Right cardiac atrium (tissue), 5 donors: Measurements from ENCODE around the gene ELMO1. TPM values are rescaled to one million over a fixed set of nuclear protein-coding genes. Genes with fewer than 3 reads are reported as not detected.

ENCODE experiments used
- ATAC-seq, 2 donors: fragments of 200-7000 bp; cut with Tn5 transposase; one replicate each; pipeline versions ENCODE4 v1.8.0 to v1.9.1; 2020; ENCODE audit warnings: moderate library complexity in 2 of 2, mild to moderate bottlenecking in 1 of 2
- DNase-seq, 3 donors: peaks; one replicate each; pipeline ENCODE4 v3.0.0-alpha.2; 2020
- H3K27ac ChIP-seq: one replicate; pipeline ENCODE4 v1.5.1; 2013; ENCODE audit warnings: mild to moderate bottlenecking, low read length, control low read depth, moderate library complexity
- H3K27me3 ChIP-seq: one replicate; pipeline ENCODE4 v1.6.1; 2013; ENCODE audit not compliant: control insufficient read depth, insufficient read depth
- H3K4me1 ChIP-seq: one replicate; pipeline ENCODE4 v1.6.1; 2013; ENCODE audit warnings: low read length; ENCODE audit not compliant: control insufficient read depth, insufficient read depth
- H3K4me3 ChIP-seq: one replicate; pipeline ENCODE4 v1.5.1; 2013; ENCODE audit warnings: low read length, control low read depth
- H3K9me3 ChIP-seq: one replicate; pipeline ENCODE4 v1.6.1; 2013; ENCODE audit warnings: low read length; ENCODE audit not compliant: control insufficient read depth
- WGBS: extraction: QIAGEN DNeasy Blood & Tissue Kit; methylation state at CpG from one replicate; pipeline ENCODE4 v1.1.7; 2013; 5-methylcytosine and 5-hydroxymethylcytosine counted together
- intact Hi-C, 4 donors: fragments of 100-400 bp; cut with DNase I; formaldehyde crosslinking; loops; one replicate each; pipeline versions ENCODE4 v1.11.0 to v1.14.0; 2022 to 2023
- polyA plus RNA-seq: library from polyadenylated mRNA; stranded (reverse); fragments of 200-250 nt; gene quantifications from one replicate; pipeline ENCODE4 v1.2.3, GENCODE V29; 2013
- total RNA-seq, 4 donors: library from RNA; stranded (reverse); fragmentation: NEBNext Ultra II Directional; extraction: Animal tissue kit (Norgen Biotek cat#: 25700); gene quantifications; one replicate each; pipeline ENCODE4 v1.2.1, GENCODE V29; 2021
- donor health status: healthy with polysubstance abuse.
- donor health status: DM: no; HTN: yes; CAD: no.
- donor health status: DM: no; HTN: no; CAD: no.
- donor health status: DM: no; HTN: yes; CAD: no; lungs with severe emphysema.
- donor health status: DM: yes; HTN: yes; CAD: no.

ELMO1 gene
- total and polyA plus RNA-seq, 5 donors: 11.8 to 20.8 (median 18.8) TPM

DNA sequence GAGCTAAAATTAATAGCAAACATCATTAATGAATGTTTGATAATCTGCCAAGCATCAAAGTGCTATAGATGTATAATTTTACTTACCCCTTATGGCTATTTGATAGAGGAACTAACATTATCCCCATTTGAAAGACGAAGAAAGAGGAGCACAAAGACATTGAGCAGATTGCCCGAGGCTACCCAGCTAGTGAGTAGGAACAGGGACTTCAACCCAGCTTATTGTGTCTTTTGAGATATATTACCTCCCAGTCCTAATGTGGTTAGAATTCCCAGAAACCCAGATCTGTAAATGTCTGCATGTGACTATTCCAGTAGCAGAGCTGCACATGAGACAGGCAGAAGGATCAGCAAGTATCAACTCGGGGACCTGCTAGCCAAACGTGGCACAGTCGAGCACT lies 564.3 kb downstream of the ELMO1 start:
- no peak overlapping the region for H3K27ac ChIP-seq
- WGBS: 89% methylated on average over 5 of the region's 5 CpGs
- intact Hi-C loops: no loop called here
- H3K4me3 ChIP-seq: no peak overlapping the region
- DNase-seq (no peak), ATAC-seq (no peak)
- H3K4me1 ChIP-seq: no peaks in the 10 kb centered on the region
- H3K9me3 ChIP-seq: no peaks in the 10 kb centered on the region
- H3K27me3 ChIP-seq: no peaks in the 10 kb centered on the region

DNA sequence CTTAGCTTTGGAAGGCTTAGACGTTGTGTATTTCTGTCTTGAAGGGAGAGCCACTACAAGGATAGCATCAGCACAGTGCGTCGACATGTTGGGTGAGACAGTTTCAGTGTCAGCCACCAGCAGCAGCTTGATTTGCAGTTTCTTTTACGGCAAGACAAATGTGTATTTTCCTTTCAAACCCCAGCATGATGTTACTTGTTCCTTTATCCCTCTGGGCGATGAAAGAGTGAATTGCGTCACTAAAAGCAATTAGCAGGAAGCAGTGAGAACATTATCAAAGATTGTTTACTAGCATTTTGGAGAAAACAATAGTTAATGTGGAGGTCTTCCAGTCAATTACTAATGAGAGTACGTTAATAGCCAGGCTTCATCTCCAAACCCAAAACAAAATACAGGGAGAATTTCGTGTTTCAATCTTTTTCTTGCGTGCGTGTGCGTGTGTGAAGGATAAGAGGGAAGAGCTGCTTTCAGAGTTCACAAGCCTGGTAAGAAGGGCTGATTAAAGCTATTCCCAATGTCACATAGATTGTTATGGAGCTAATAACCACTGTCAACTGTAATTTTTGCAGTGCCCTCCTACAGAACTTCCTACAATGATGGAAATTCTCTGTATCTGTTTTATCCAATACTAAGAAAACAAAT lies 567.3 kb downstream of the ELMO1 start:
- ATAC-seq (no peak), DNase-seq (no peak)
- no peaks in the 10 kb centered on the region for H3K4me1 ChIP-seq
- no peak overlapping the region for H3K27ac ChIP-seq
- no peaks in the 10 kb centered on the region for H3K9me3 ChIP-seq
- H3K27me3 ChIP-seq: no peaks in the 10 kb centered on the region
- 56% methylated on average over 11 of the region's 11 CpGs for WGBS
- intact Hi-C loops: no loop called here
- no peak overlapping the region for H3K4me3 ChIP-seq

DNA sequence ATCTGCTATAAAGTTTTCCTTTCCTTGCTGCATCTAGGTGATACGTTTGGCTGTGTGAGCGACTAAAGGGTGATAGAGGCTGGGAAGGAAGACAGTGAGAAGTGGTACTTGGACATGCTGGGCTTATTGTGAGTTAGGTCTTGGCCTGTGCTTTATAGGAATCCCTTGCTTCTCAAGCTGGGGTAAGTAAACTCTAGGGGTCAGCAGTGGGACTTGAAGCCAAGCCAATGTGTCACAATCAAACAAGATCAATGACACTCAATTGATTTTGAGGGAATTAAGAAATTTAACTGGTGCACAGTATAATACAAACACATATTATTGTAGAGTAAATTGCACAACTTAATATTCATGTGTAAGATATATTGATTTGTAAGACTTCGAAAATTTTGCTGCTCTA lies 568.6 kb downstream of the ELMO1 start:
- ATAC-seq (no peak), DNase-seq (no peak)
- Histone ChIP-seq H3K27ac (no peak overlapping the region), H3K27me3 (no peaks in the 10 kb centered on the region), H3K4me3 (no peak overlapping the region), H3K9me3 (no peaks in the 10 kb centered on the region), H3K4me1 (no peaks in the 10 kb centered on the region)
- WGBS: 96% methylated on average over 3 of the region's 3 CpGs
- intact Hi-C loops: no loop called here

DNA sequence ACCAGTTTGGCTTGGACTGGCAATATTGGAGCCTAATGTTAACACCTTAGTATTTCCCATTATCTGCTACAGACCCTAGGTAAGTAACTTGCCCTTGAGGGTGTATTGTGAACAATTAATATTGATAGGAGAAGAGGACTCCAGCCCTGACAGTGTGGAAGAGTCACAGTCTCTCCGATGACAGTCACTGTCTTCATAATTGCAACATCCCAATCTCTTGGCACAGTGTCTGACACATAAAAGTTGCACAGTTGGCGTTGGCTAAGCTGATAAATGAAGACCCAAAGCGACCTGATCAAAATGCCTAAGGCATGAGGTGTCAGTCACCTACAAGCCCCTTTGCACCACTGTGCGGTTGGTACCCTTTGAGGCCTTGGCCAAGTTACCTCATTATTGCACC lies 569.6 kb downstream of the ELMO1 start:
- ATAC-seq: no peak
- H3K4me1 ChIP-seq: no peaks in the 10 kb centered on the region
- WGBS: 58% methylated on average over 4 of the region's 4 CpGs
- no peak overlapping the region for H3K27ac ChIP-seq
- no peak overlapping the region for H3K4me3 ChIP-seq
- DNase-seq: no peak
- no peaks in the 10 kb centered on the region for H3K27me3 ChIP-seq
- H3K9me3 ChIP-seq: no peaks in the 10 kb centered on the region
- intact Hi-C loops: no loop called here

DNA sequence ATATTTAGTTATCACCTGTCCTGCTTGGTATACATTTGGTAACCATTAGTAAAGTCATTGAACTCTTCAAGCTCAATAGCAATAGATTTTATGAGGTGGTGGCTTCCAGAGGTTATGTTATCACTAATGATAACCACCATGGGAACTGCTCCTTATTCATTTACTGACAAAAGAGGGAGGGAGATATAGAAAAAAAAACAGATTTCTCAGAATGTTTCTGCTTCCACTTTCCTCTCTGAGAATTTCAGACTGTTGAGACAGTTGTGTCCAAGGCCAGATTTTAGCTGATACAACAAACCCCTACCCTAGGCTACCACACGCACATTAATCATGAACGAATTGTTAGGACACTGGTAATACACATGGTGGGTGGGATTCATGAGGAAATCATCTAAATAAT lies 570.4 kb downstream of the ELMO1 start:
- ATAC-seq: no peak
- intact Hi-C loops: no loop called here
- Histone ChIP-seq H3K9me3 (no peaks in the 10 kb centered on the region), H3K27me3 (no peaks in the 10 kb centered on the region), H3K4me1 (no peaks in the 10 kb centered on the region), H3K4me3 (no peak overlapping the region), H3K27ac (no peak overlapping the region)
- DNase-seq: no peak
- WGBS: 87% methylated on average over 2 of the region's 2 CpGs

DNA sequence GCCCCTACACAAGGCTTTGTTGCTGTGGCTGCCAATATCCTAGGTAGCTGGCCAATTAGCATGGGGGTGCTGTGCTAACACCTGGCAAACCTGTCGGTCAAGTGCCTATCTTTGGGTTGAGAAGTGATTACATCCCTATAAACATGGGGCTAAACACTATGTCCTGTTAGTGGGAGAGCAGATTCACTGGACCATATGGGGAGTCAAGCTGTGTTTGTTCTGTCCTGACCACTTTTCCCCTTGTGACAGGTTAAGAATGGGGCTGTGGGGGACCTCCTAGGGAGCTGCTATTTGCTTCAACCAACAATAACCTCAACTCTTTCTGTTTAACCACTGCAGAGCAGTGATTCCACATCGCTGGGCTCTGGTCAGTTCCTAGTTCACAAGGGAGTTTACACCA lies 572.9 kb downstream of the ELMO1 start:
- H3K4me1 ChIP-seq: no peaks in the 10 kb centered on the region
- ATAC-seq (no peak), DNase-seq (no peak)
- 90% methylated on average over 2 of the region's 2 CpGs for WGBS
- intact Hi-C loops: no loop called here
- H3K27ac ChIP-seq: no peak overlapping the region
- H3K27me3 ChIP-seq: no peaks in the 10 kb centered on the region
- H3K4me3 ChIP-seq: no peak overlapping the region
- H3K9me3 ChIP-seq: no peaks in the 10 kb centered on the region

DNA sequence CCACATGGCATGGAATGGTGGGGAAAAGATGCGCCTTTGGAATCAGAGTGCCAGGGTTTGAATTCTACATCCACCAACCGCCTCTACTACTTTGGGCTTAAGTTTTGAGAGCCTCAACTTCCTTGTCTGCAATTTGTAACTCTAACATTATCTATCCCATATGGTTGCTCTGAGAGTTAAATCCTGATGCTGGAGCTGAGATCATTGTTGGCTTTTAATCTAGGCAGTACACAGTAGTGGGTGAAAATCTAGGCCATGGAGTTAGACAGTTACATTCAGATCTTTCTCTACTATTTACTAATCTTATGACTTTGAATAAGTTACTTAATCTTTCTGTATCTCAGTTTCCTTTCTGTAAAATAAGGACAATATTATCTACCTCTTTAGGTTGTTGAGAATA lies 574.6 kb downstream of the ELMO1 start:
- H3K27ac ChIP-seq: no peak overlapping the region
- DNase-seq: no peak
- H3K27me3 ChIP-seq: no peaks in the 10 kb centered on the region
- no peaks in the 10 kb centered on the region for H3K4me1 ChIP-seq
- no peak overlapping the region for H3K4me3 ChIP-seq
- 87% methylated on average over 2 of the region's 2 CpGs for WGBS
- ATAC-seq: no peak
- intact Hi-C loops: no loop called here
- no peaks in the 10 kb centered on the region for H3K9me3 ChIP-seq

DNA sequence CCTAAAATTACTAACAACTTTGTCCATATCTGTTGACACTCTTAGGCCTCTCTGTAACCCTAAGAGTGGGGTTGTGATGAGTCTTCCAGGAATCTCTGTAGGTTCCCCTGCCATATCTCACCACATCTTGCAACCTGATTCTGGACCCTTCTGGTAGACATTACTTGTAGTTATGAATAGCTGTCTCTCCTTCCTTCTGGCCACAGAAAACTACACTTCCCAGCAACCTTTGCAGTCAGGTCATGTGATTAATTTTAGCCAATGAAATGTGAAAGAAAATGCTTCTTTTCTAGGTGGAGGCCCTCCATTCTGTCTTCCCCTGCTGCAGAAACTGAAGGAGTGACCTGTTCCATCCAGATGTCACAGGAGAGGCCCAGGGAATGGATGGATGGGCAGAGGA lies 576.8 kb downstream of the ELMO1 start:
- intact Hi-C loops: no loop called here
- no peaks in the 10 kb centered on the region for H3K4me1 ChIP-seq
- DNase-seq (no peak), ATAC-seq (no peak)
- no peaks in the 10 kb centered on the region for H3K27me3 ChIP-seq
- H3K4me3 ChIP-seq: no peak overlapping the region
- no peaks in the 10 kb centered on the region for H3K9me3 ChIP-seq
- no peak overlapping the region for H3K27ac ChIP-seq

DNA sequence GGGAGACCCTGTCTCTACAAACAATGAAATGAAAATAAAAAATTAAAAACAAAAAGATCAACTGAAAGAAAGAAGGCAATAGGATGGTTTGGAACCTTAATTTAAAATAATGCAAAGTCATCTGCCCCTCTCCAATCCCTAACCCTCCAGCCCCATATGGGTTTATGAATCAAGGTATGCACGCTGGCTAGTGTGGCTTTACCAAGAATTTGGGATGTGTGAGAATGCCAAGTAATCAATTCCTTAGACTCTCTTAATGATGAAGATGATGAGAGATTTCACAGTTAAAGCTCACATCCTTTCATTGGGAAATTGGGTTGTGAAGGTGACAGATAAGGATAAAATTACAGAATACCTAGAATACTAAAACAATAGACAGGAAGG lies 577.3 kb downstream of the ELMO1 start:
- WGBS: 98% methylated on average over 1 of the region's 1 CpG
- Histone ChIP-seq H3K4me3 (no peak overlapping the region), H3K27me3 (no peaks in the 10 kb centered on the region), H3K9me3 (no peaks in the 10 kb centered on the region), H3K27ac (no peak overlapping the region), H3K4me1 (no peaks in the 10 kb centered on the region)
- DNase-seq (no peak), ATAC-seq (no peak)
- intact Hi-C loops: no loop called here

DNA sequence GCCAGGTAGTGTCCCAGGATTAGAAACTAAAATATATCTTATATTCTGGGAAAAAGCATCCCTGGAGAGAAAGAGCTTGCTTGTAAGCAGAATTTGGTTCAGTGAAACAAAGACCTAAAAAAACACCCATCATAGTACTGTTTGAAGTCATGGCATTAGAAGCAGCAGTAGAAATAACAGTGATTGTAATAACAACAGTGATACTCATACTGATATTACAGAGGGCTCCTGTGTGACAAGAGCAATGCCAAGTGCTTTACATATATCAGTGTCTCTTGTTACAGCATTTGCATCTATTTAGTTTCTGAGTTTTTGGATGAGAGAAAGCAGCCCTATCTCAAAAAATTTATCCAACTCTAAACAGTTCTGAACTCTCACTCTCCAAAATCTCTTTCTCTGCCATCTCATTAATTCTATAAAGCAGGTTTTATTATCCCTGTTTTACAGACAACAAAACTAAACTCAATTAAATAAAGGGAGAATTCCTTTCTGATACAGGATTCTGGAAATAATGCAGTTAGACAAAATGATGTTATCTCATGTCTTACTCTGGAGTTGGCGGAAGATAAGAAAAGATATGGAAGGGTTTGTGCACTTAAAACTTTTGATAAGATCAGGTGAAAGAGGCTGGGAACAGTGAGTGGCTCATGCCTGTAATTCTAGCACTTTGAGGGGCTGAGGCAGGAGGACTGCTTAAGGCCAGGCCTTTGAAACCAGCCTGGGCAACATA lies 577.9 kb downstream of the ELMO1 start:
- intact Hi-C loops: no loop called here
- H3K27me3 ChIP-seq: no peaks in the 10 kb centered on the region

DNA sequence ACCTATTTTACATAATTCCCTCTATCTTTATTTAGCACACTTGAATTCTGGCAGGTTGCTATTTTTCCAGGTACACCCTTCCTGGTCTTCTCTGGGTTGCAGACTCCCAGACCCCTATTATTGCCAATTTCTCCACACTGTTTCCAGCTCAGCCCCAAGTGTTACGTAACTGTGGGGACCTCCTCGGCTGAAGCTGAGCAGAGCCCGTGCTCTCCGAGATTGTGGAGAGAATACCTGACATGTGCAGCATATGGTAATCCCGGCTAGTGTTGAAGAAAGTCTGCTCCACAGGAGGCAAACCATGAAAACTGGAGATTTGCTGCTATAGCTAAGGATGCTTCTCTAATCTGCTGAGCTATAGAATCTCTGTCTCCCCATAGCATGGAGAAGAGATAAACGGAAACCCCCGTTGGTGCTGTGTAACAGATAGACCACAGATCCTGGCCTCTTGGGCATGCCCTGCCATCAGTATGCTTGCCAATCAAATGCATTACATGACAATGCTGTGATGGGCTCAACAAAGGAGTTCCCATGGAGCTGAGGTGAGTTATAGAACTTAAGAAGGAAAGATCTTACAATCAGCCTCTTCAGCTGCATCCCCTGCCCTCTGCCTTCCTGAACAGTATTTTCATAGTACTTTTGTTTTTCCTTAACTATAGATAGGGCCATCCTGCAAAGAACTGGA lies 579.8 kb downstream of the ELMO1 start:
- 90% methylated on average over 7 of the region's 7 CpGs for WGBS
- no peak overlapping the region for H3K4me3 ChIP-seq
- intact Hi-C loops: no loop called here
- H3K27me3 ChIP-seq: no peaks in the 10 kb centered on the region
- no peaks in the 10 kb centered on the region for H3K9me3 ChIP-seq
- H3K4me1 ChIP-seq: peaks cover 2% of the 10 kb centered on the region
- ATAC-seq (no peak), DNase-seq (no peak)
- no peak overlapping the region for H3K27ac ChIP-seq

More for the DNA sequence above, 577.9 kb downstream of the ELMO1 start:
- DNase-seq (no peak), ATAC-seq (no peak)
- Histone ChIP-seq H3K9me3 (no peaks in the 10 kb centered on the region), H3K4me1 (no peaks in the 10 kb centered on the region), H3K4me3 (no peak overlapping the region), H3K27ac (no peak overlapping the region)
- WGBS: 84% methylated on average over 1 of the region's 1 CpG
